NCI-H345 treated with DMSO at 0.1 percent for 48 hours (cell line): ENCODE measurements around the gene FBXW4.

Source experiments
- DNase-seq: peaks from one replicate; lab custom pipeline; 2025; ENCODE audit not compliant: unreplicated experiment; lab: John Stamatoyannopoulos, UW

Gene FBXW4

GRCh38 chr10:101569323-101569621 is 125.7 kb downstream of the FBXW4 start:
- no peak for DNase-seq

GRCh38 chr10:101568054-101568745 is 126.8 kb downstream of the FBXW4 start:
- DNase-seq = no peak

GRCh38 chr10:101567165-101568006 is 127.6 kb downstream of the FBXW4 start:
- no peak for DNase-seq

GRCh38 chr10:101566333-101567164 is 128.4 kb downstream of the FBXW4 start:
- DNase-seq = no peak

- no peak for DNase-seq
Measured at GRCh38 chr10:101565936-101566332, 129.0 kb downstream of the FBXW4 start.

- DNase-seq = no peak
Measured at GRCh38 chr10:101565370-101565900, 129.5 kb downstream of the FBXW4 start.

- DNase-seq = no peak
Measured at GRCh38 chr10:101564490-101564991, 130.4 kb downstream of the FBXW4 start.

GRCh38 chr10:101563497-101564040 is 131.4 kb downstream of the FBXW4 start:
- DNase-seq = no peak

GRCh38 chr10:101563007-101563406 is 132.0 kb downstream of the FBXW4 start:
- DNase-seq = no peak

GRCh38 chr10:101562231-101562630 is 132.7 kb downstream of the FBXW4 start:
- DNase-seq = no peak

- no peak for DNase-seq
Measured at GRCh38 chr10:101561068-101561915, 133.7 kb downstream of the FBXW4 start.
